Activated CD4-positive, alpha-beta T cell treated with anti-CD3 and anti-CD28 coated beads, Interleukin-2, amount 50 U/mL, for 24 hours (primary cell): ENCODE results near the gene MECR.
"Not testable (repeated sequence)": the region's sequence is repeated elsewhere in the genome, so short reads cannot be mapped to it uniquely, and the experiment has no call there.

Experiments used
- DNase-seq, 2 donors: peaks; one replicate each; pipeline ENCODE4 v3.0.0-alpha.2; 2020; ENCODE audit warnings: low read depth in 1 of 2, low spot score in 1 of 2

Gene MECR

DNA sequence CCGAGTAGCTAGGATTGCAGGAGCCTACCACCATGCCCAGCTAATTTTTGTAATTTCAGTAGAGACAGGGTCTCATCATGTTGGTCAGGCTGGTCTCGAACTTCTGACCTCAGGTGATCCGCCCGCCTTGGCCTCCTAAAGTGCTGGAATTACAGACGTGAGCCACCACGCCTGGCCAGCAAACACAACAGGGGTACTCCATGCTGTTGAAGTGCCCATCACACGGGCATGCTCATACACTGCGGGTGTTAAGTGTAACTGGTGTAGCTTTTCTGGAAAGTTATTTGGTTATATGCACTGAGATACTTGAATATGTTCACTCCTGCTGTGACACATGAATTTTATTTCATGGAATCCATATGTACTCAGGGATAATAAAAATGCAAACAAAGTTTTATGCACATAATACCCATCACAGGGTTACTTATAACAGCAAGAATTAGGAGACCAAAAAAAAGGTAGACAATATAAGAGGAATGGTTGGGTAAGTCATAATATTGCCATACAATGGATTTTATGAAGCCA lies 58.3 kb downstream of the MECR start:
- DNase-seq: no peak

DNA sequence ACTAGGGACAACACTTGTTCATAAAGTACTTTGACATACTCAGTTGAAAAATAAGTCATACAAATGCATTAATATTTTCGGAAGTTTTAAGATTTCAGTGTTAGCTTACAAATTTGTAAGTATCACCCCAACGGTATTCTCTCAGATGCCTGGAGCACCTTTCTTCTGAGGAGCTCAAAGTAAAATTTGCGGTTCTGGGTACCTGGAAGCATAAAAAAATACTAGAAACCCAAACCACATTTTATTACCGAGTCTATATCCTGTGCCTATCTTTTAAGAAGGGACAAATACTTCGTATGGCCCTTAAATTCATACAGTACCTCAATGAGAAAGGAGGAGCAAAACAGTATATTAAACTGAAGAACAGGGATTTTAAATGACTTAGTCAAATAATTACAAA lies 59.2 kb downstream of the MECR start:
- DNase-seq: no peak

DNA sequence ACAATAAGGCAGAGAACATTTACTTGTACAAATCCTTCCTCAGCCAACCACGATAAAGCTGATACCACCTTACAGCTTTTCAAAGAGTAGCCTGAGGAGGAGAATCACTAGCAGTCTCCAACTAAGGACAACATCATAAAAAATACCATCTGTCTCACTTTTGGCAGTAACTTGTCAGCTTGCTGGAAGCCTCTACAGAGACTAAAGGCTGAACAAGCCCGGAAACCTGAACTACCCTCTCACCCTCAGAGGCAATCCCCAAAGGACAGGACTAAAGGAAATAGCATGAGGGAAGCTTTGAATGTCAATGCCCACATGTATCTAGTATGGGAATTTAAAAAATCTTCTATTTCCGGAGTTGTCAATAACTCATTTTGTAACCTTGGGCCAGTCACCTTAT lies 59.6 kb downstream of the MECR start:
- no peak for DNase-seq

DNA sequence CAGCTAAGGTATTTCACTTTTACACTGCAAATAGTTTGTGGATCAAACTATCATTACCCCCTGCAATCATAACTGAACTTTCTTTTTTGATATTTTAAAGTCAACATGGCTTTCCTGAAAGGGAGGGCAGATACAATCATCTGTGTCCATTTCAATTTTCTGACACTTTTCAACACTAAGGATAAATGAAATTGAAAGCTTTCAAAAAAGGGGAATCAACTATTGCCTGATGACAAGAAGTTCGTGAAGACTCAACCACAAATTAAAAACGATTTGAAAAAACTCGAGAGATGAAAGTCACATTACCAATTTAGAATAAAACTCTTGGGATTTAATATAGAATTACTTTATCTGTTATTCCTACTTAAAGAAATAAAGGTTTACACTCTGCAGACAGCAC lies 60.8 kb downstream of the MECR start:
- DNase-seq: no peak

DNA sequence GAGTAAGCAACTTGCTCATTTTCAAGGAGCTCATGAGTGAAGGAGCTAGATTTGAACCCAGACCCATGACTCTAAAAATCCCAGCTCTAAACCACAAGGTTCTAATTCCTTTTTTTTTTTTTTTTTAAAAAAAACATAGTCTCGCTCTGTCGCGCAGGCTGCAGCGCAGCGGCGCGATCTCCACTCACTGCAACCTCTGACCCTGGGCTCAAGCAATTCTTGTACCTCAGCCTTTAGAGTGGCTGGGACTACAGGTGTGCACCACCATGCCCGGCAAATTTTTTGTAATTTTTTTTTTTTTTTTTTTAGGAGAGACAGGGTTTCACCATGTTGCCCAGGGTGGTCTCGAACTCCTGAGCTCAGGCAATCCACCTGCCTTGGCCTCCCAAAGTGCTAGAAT lies 62.8 kb downstream of the MECR start:
- no peak for DNase-seq

DNA sequence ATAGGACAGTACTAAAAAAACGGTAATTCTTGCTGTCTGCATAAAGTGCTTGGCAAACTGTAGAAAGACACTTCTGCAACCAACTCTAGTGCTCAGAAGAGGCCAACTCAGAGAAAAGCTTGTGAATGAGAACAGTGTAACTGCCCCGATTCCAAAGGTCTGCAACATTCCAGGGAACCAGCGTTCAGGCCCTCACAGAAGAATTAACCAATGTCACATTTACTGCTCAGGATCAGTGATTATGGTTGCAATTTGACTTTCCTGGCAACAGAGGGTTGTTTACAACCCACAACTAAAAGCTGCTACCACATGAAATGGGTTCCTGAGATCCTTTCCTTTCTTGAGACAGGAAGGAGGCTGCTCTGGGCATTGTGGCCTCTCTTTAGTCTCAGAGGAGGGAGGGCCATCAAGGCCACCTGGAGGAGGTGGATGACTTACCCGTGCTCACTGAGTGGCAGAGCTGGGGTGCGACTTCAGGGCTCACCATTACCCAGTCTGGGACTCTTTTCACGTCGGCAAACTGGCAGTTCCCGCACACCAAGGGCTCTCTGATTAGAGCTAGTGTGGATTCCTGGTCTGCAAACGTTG lies 64.3 kb downstream of the MECR start:
- DNase-seq: no peak

DNA sequence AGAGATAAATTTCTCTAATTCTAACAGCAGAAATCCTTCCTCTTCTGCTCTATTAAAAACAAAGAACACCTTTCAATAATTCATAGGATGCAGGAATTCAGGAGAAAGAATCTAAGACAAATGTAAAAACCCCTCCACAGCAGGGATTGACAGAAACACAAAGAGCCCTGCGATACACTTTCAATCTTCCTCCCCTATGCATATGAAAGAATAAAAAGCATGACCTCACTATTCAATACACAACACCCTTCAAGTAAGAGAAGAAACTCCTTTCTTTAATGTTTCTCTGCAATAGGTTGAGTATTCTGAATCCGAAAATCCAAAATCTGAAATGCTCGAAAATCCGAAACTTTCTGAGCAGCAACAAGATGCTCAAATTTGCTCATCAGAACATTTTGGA lies 66.1 kb downstream of the MECR start:
- DNase-seq: no peak

DNA sequence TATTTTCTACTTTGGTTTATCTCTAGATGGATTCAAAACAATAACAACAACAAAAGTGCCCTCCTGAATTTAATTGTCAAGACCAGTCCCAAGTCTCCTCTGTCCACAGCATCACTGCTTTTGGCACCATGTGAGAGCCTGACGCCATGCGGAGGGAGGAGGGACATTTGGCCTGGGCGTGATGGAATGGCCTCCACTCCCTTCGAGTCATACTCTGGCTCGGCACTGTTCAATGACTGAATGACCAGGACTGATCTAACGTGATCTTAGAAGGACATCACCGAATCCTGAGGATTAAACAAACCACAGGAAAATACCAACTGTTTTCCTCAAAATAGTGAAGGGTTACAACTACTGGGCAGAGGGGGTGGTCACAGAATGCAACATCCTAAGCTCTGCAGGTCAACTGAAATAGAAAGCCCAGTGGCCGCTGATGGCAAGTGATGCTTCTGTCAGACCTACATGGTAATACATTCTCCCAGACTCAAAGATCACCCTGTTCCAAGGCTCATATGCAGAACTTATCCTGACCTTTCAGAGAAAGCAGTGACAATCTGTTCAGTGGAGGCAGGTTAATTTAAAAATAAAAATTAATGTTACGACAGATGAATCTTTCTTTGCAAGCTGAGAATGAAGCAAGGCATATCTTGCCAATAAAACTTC lies 68.1 kb downstream of the MECR start:
- DNase-seq: no peak

DNA sequence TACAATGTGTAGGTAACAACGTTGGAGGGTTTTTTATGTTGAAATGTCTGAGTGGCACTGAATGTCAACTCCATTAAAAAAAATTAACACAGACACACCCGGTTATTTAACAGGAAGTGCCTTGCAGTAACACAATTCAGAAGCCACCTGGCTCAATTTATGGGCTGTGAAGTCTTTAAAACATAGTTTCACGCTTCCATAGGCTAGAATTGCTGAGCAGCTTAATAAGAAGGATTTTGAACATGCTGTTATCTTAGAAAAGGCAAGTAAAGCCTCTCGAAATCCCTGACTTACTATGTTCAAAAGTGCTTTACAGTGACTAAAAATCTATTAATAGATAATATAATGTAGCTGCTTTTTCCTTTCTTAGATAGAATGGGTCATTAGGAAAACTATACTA lies 68.7 kb downstream of the MECR start:
- DNase-seq: no peak

DNA sequence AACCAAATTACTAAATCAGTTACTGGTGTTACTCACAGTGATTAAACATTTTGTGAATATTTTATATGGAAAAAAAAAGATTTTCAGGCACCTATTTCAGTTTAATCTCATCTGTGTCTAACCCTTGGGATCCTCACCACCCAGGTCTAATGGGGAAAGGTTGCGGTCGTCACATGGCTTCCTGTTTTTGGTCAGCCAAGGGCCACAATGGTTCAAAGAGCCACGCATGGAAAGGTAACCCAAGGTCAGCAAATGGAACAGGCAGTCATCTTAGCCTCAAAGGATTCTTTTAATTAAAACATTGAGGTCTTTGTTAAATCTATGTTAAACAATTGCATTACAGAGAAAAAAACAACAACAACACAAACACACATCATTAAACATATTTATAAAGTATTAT lies 71.0 kb downstream of the MECR start:
- no peak for DNase-seq

DNA sequence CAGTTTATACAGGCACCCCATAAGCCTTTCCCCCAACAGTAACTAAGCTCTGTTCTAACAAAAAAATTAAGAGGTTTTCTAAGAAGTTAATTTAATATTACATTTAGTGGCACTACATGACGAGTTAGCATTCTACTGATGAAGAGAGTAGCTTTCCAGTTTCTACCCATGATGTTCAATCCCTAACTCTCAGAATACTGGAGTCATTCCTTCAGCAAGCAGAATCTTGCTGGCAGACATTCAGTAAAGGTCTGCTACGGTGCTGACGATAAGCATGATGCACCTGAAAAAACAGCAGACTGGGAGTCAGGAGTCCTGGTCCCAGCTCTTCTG lies 73.5 kb downstream of the MECR start:
- no peak for DNase-seq

DNA sequence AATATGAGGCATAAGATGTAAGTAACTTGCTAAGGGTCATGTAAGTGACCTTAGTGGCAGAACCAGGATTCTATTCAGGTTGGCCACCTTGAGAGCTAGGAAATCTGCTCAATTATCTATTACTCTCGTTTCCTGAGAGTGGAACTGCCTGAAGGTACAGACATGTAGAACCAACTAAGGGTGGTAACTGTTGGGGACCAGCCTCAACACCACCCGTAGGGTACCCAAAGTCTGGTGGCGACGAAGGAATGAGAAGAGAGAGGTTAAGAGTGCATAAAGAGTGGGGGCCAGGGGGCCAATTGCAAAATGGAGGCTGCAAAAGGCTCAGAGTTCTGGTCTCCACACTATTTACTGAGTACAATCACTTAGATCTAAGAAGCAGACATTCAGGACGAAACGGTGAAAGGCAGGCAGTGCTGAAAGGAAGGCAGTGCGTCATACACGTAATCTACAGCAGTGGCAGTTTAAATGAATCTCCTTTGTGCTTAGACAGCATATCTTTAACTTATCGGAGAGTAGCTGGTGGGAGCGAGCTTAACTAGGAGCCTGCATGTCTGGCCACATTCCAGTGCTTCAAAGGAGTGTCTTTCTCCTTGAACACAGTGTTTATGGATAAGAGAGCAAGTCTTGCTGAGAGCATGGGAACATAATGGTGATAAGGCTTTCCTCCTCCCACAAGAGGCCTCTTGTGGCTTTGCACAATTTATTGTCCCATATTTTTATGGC lies 74.0 kb downstream of the MECR start:
- DNase-seq: no peak

DNA sequence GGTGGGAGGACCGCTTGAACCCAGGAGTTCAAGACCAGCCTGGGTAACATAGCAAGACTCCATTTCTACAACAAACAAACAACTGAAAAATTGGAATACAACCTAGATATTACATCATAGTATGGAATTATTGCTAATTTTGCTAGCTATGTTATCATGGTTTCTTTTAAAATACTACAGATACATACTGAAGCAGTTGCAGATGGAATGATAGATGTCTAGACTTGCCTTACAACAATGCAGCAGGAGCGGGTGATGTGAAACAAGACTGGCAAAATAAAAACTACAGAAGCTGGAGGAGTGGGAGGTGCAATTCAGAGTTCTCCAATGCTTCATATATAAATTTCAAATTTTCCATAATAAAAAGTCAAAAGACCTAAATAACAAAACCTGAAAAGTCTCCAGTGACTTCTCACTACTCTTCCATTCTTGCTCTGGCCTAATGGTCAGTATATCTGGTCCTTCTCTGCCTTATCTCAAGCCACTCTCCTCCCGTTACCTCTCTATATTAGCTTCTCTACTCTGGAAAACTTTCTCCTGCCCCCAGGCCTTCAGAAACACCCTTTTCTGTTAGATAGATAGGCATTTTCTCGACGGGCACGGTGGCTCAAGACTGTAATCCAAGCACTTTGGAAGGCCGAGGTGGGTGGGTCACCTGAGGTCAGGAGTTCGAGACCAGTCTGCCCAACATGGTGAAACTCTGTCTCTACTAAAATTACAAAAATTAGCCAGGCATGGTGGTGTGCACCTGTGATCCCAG lies 78.5 kb downstream of the MECR start:
- no peak for DNase-seq

DNA sequence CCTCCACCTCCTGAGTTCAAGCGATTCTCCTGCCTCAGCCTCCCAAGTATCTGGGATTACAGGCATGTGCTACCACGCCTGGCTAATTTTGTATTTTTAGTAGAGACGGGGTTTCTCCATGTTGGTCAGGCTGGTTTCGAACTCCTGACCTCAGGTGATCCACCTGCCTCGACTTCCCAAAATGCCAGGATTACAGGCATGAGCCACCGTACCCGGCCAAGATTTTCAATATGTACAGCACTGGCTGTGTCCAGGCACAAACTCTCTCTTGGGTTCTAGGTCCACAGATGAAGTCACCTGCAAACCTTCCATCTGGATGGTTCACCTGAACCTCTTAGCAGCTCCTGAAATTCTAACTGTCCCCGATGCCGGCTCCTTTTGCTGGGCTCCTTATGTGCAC lies 80.4 kb downstream of the MECR start:
- DNase-seq: not testable (repeated sequence)

DNA sequence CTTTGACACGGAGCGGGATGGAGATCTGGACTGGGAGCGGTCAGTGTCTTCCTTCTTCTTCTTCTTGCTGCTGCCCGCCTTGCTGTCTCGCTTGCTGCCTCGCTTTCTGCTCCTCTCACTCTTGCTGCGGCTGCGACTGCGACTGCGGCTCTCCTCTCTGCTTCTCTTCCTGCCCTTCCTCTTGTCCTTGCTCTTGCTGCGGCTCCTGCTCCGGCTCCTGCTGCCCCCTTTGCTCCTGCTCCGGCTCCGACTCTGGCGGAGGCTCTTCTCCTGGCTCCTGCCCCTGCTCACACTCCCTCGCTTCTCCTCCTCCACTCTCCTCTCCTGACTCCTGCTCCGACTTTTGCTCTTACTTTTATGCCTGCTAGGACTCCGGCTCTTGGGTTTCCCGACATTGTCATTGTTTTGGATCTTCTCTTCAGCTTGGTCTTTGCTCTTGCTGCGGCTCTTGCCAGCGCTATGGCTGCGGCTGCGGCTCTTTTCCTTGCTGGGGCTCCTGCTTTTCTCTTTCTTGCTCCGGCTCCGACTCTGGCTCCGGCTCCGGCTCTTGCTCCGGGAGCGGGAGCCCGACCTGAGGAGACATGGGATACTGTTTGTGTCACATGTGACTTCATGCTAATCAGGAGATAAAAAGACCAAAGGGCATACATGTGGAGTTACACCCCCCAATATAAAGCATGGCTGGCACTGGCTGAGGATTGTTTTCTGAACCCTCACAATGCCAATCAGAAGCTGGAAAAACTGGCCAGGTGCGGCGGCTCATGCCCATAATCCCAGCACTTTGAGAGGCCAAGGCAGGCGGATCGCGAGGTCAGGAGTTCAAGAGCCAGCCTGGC lies 81.9 kb downstream of the MECR start:
- no peak for DNase-seq

DNA sequence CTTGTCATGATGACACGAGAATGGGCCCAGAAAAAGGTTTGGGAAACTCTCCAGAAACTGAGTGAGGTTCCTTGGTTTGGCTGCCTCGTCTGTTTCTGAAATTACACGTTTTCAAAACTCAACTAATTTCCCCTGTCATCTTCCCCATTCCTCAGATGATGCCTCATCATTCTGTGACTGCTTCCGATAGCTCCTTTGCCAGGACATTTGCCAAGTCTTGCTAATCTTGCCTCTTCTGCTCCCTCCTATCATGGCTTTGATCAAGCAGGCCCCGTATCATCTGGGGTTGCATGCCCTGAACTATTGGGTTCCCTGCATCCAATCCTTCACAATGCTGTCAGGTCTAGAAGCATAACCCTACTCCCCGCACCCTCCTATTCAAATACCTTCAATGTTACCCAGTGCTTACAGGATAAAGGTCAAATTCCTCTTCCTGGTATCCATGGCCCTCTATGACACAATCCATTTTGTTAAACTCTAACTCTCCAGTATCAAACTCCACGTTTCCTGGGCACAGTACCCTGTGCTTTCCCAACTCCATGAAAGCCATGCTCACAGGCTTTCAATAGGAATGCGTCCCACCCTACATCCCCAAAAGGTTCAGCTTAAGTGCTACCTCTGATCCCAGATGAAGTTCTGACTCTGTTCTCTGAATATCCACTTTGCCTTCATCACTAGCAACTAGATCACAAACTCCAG lies 84.8 kb downstream of the MECR start:
- DNase-seq: no peak

DNA sequence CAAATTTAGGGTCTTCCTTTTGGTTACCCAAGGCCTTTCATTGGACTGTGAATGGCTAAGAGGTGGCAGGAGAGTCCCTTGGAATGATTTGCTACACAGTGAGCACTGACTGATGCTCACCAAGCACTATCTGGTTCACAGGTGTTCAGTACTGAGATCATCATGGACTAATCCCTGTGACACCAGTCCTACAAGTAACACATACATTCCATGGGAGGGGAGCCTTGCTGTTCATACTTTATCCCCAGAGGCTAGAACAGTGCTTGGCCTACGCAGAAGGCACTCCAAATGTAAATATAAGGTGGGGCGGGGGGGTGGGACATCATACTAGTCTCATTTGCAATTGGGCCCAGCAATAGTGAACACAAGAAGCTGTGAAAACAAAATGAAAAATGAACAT lies 86.6 kb downstream of the MECR start:
- no peak for DNase-seq

DNA sequence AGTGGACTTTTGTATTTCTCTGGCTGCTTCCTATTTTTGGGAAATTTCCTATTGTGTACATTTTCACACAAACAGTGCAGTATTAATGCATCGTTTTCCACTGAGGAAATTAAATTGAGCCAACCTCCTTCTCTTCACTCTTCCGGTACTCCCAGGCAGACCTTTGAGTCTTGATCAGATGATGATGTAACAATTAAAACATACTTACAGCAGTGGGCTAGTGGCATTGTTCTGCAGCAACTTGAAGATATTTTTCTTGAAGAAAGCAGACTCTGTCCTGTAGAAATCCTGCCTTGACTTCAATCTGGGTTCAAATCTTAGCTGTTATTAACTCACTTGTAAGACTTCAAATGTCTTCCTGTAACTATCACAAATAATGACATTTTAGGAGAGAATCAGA lies 88.0 kb downstream of the MECR start:
- DNase-seq: no peak
